SK-N-SH (cell line): Measurements from ENCODE around the gene ACOX2.

Source experiments
- SIN3A ChIP-seq: IDR thresholded peaks from 2 replicates; pipeline ENCODE4 v1.6.1; 2012; ENCODE audit warnings: low read depth, mild to moderate bottlenecking, low read length, moderate library complexity, borderline replicate concordance
- TF ChIP-seq, protein P1 (sequence below): fragments of 150-350 bp; IDR thresholded peaks from 2 replicates; pipeline ENCODE4 v1.6.1; 2017; ENCODE audit warnings: antibody characterized with exemption, low read length, low read depth, borderline replicate concordance
- TF ChIP-seq, protein P2 (sequence below): fragments of 200-600 bp; sonication (generic); IDR thresholded peaks from 2 replicates; pipeline ENCODE4 v1.6.1; 2017; ENCODE audit warnings: antibody characterized with exemption, mild to moderate bottlenecking, moderate library complexity

DNA sequence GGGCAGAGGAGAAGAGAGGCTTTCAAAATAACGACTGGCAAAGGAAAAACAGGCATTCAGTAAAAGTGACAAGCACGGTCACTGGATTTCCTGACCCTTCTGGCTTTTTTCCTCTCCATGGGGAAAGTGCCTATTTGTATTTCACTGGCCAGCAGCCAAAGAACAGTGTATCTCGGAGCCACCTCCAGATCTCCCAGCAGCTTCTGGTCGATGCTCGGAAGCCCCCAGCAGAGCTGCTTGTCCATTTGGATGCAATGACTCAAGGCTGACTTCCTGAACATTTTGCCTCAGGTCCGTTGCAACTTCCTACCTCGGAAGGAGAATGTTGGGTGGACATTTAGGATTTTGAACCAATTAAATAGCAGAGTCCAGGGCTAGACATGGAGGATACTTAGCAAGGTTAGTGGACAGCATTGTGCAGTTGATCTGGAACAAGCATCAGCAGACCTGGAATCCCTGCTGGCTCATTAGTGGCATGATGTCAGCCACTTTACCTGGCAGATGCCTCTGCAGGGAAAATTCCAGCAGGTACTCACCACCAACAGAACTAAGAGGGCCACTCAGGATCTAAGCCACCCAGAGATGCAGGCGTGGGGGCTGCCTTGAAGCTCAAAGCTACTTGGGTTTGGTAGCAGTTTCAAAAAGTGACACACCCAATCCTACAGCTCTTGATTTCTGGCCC, 39.1 kb upstream of the ACOX2 start:
- TF ChIP-seq, protein P1, sequence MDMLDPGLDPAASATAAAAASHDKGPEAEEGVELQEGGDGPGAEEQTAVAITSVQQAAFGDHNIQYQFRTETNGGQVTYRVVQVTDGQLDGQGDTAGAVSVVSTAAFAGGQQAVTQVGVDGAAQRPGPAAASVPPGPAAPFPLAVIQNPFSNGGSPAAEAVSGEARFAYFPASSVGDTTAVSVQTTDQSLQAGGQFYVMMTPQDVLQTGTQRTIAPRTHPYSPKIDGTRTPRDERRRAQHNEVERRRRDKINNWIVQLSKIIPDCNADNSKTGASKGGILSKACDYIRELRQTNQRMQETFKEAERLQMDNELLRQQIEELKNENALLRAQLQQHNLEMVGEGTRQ, result no peak
- no peak for TF ChIP-seq SIN3A
- TF ChIP-seq, protein P2, sequence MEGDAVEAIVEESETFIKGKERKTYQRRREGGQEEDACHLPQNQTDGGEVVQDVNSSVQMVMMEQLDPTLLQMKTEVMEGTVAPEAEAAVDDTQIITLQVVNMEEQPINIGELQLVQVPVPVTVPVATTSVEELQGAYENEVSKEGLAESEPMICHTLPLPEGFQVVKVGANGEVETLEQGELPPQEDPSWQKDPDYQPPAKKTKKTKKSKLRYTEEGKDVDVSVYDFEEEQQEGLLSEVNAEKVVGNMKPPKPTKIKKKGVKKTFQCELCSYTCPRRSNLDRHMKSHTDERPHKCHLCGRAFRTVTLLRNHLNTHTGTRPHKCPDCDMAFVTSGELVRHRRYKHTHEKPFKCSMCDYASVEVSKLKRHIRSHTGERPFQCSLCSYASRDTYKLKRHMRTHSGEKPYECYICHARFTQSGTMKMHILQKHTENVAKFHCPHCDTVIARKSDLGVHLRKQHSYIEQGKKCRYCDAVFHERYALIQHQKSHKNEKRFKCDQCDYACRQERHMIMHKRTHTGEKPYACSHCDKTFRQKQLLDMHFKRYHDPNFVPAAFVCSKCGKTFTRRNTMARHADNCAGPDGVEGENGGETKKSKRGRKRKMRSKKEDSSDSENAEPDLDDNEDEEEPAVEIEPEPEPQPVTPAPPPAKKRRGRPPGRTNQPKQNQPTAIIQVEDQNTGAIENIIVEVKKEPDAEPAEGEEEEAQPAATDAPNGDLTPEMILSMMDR, result no peak
